Activated naive CD8-positive, alpha-beta T cell (primary cell): Measurements from ENCODE around the gene MPZL2.

Experiments
- H3K27ac Mint-ChIP-seq: one replicate; pipeline ENCODE4 v1.8.0; 2021; ENCODE audit warnings: mixed read lengths
- H3K27me3 Mint-ChIP-seq: one replicate; pipeline ENCODE4 v1.8.0; 2021; ENCODE audit warnings: mixed read lengths
- H3K36me3 Mint-ChIP-seq: one replicate; pipeline ENCODE4 v1.8.0; 2021; ENCODE audit warnings: mixed read lengths
- H3K4me1 Mint-ChIP-seq: one replicate; pipeline ENCODE4 v1.8.0; 2021; ENCODE audit warnings: low read depth, mixed read lengths
- H3K4me3 Mint-ChIP-seq: one replicate; pipeline ENCODE4 v1.8.0; 2021; ENCODE audit warnings: mild to moderate bottlenecking, mixed read lengths
- H3K9me3 Mint-ChIP-seq: one replicate; pipeline ENCODE4 v1.8.0; 2021; ENCODE audit warnings: low read depth, mixed read lengths

MPZL2 gene

GRCh38 chr11:118226296-118226695, 37.8 kb downstream of the MPZL2 start:
- H3K9me3 Mint-ChIP-seq, result peaks cover 7% of the 10 kb centered on the region
- no peaks in the 10 kb centered on the region for H3K27me3 Mint-ChIP-seq
- peaks cover 42% of the 10 kb centered on the region for H3K36me3 Mint-ChIP-seq
- H3K27ac Mint-ChIP-seq, result no peak overlapping the region
- H3K4me3 Mint-ChIP-seq, result peak overlapping the region; percentile 72
- H3K4me1 Mint-ChIP-seq, result peaks cover 59% of the 10 kb centered on the region

DNA sequence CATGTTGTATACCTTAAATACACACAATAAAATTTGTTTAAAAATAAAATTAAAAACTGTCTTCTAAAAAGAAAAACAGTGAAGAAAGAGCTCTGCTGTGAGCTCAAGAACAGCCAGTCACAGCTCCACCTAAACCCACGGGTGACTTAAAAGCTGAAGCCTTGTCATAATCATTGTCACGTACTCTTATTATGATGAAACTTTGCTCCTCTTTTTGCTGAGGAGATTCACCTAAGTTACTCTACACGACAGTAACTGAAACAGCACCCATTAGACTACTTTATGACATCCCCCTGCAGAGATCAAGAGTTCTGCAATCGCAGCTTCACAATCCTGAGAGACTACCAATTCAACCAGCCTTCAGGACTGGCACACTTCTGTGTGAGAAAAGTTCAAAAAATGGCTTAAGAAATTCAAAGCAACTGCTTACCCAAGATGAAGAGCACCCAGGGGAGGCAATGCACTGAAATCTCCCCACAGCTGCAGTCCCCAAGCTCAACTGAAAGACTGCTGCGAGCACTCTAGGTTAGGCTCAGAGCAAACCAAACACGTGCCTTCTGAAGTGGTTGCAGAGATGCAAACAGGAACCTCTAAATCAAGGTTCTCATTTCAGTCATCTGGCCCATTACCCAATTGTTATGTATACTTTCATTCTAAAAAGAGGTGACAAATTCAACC, 39.4 kb downstream of the MPZL2 start, which contains the start of gene JAML:
JAML (minus strand) TSS at position 501 of the 678 bp plus-strand sequence. CDS start 10,145 bp downstream, outside the sequence.
- peaks cover 48% of the 10 kb centered on the region for H3K36me3 Mint-ChIP-seq
- peak within 1 kb of the TSS; percentile 98 for H3K4me3 Mint-ChIP-seq
- H3K27me3 Mint-ChIP-seq, result no peaks in the 10 kb centered on the region
- H3K9me3 Mint-ChIP-seq, result peaks cover 7% of the 10 kb centered on the region
- H3K27ac Mint-ChIP-seq, result no peak within 1 kb of the TSS
- H3K4me1 Mint-ChIP-seq, result peaks cover 75% of the 10 kb centered on the region

DNA sequence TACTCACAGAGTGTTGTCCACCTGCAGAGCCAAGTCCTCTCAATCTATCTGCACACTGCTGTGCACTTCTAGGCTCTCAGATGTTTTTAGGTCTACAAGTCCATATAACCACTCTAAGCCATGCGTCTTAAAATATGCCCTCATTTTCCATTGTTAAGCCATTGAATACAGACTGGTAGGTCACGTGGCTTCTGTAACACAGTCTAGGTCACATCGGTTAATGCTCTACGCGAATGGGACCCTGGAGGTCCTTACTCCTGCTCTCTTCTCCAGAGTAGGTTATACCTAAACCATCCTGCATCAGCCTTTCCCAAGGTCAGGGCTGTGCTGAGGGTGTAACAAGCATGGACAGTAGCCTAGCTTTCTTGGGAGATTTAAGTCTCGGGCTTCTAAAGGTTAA, 40.1 kb downstream of the MPZL2 start:
- H3K4me1 Mint-ChIP-seq, result peaks cover 82% of the 10 kb centered on the region

GRCh38 chr11:118223570-118223969, 40.5 kb downstream of the MPZL2 start:
- Mint-ChIP-seq H3K4me3 (peak overlapping the region; percentile 98), H3K27me3 (no peaks in the 10 kb centered on the region), H3K36me3 (peaks cover 51% of the 10 kb centered on the region), H3K9me3 (peaks cover 7% of the 10 kb centered on the region), H3K4me1 (peaks cover 84% of the 10 kb centered on the region), H3K27ac (no peak overlapping the region)

More for the DNA sequence above, 40.1 kb downstream of the MPZL2 start:
- Mint-ChIP-seq H3K9me3 (peaks cover 7% of the 10 kb centered on the region), H3K27ac (no peak overlapping the region), H3K36me3 (peaks cover 48% of the 10 kb centered on the region), H3K4me3 (peak overlapping the region; percentile 98), H3K27me3 (no peaks in the 10 kb centered on the region)

DNA sequence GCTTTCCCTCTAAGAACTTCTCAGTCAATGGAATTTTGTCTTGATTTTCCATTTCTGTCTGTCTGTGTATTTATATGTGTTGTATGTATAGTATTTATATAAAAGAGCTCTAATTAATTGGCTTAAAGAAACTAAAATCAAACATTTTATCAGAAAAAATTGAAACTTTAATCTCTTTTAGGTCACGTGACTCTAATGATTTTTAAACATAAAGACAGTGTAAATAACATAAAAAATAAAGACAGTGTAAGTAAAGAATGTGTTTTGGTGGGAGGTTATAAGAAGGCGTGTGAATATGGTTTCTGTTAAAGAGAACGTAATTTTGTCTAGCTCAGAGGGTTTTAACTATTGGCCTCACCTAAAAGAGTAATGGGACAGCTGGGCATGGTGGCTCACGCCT, 41.7 kb downstream of the MPZL2 start:
- H3K9me3 Mint-ChIP-seq, result peaks cover 7% of the 10 kb centered on the region
- H3K36me3 Mint-ChIP-seq, result peaks cover 45% of the 10 kb centered on the region
- peak overlapping the region; percentile 98 for H3K4me3 Mint-ChIP-seq
- H3K27ac Mint-ChIP-seq, result no peak overlapping the region
- H3K4me1 Mint-ChIP-seq, result peaks cover 84% of the 10 kb centered on the region
- no peaks in the 10 kb centered on the region for H3K27me3 Mint-ChIP-seq

- Mint-ChIP-seq H3K27ac (no peak overlapping the region), H3K4me1 (peaks cover 84% of the 10 kb centered on the region)
Observed at GRCh38 chr11:118221419-118221818, 42.7 kb downstream of the MPZL2 start.

DNA sequence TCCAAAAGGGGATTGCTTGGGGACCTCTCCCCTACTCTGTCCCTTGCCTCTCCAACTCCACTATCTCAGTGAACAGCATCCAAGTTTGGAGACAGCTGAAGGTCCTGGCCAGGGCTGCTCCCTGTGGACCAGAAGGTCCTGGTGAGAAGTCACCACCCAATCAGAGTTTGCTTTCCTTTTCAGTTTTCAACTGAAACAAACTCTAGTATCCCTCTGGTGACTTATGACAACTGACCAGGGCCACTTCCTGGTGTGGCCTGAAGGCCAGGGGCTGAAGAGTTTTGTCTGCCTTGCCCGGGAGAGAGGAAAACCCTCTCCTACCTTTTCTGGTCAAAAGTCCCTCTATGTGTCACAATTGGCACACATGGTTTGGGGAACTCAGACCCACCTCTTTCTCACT, 44.4 kb downstream of the MPZL2 start:
- H3K36me3 Mint-ChIP-seq, result peaks cover 32% of the 10 kb centered on the region
- H3K4me3 Mint-ChIP-seq, result peak overlapping the region; percentile 98
- no peaks in the 10 kb centered on the region for H3K27me3 Mint-ChIP-seq
- no peak overlapping the region for H3K27ac Mint-ChIP-seq
- no peaks in the 10 kb centered on the region for H3K9me3 Mint-ChIP-seq
- H3K4me1 Mint-ChIP-seq, result peaks cover 86% of the 10 kb centered on the region

More at GRCh38 chr11:118221419-118221818, 42.7 kb downstream of the MPZL2 start:
- no peaks in the 10 kb centered on the region for H3K27me3 Mint-ChIP-seq
- H3K36me3 Mint-ChIP-seq, result peaks cover 38% of the 10 kb centered on the region
- peak overlapping the region; percentile 98 for H3K4me3 Mint-ChIP-seq
- peaks cover 7% of the 10 kb centered on the region for H3K9me3 Mint-ChIP-seq

DNA sequence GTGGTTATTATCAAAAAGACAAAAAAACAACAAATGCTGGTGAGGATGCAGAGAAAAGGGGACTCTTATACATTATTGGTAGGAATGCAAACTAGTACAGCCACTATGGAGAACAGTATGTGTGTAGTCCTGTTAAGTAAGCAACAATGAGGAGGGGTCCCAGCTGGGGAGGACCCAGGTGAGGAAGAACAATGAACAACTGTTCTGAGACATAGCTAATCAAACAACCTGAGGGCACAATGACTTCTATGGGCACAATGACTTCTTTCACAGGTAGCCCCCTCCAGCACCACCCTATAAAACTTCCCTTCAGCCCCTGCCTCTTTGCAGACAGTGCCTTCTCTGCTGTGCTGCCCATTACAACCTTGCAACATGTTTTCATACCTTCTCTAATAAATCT, 44.9 kb downstream of the MPZL2 start:
- Mint-ChIP-seq H3K27me3 (no peaks in the 10 kb centered on the region), H3K9me3 (no peaks in the 10 kb centered on the region), H3K4me3 (peak overlapping the region; percentile 98)

DNA sequence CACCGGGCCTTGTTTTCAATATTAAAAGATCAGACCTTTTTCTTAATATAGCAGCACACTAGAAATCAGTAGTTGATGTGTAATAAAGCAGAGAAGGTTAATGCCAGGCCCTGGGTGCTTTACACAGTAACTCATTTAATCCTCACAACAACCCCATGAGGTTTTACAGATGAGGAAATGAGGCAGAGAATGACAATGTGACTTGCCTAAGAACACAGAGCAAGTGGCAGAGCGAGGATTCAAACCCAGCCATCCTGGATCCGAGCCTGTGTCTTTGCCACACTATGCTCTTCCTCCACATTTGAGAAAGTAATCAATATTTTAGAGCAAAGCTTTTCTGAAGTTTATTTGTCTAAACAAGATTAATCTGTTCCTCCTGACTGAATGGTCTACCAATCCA, 46.5 kb downstream of the MPZL2 start:
- Mint-ChIP-seq H3K9me3 (no peaks in the 10 kb centered on the region), H3K4me1 (peaks cover 100% of the 10 kb centered on the region), H3K36me3 (peaks cover 51% of the 10 kb centered on the region), H3K4me3 (peak overlapping the region; percentile 98), H3K27me3 (no peaks in the 10 kb centered on the region), H3K27ac (no peak overlapping the region)

More for the DNA sequence above, 44.9 kb downstream of the MPZL2 start:
- Mint-ChIP-seq H3K4me1 (peaks cover 88% of the 10 kb centered on the region), H3K27ac (no peak overlapping the region), H3K36me3 (peaks cover 35% of the 10 kb centered on the region)

DNA sequence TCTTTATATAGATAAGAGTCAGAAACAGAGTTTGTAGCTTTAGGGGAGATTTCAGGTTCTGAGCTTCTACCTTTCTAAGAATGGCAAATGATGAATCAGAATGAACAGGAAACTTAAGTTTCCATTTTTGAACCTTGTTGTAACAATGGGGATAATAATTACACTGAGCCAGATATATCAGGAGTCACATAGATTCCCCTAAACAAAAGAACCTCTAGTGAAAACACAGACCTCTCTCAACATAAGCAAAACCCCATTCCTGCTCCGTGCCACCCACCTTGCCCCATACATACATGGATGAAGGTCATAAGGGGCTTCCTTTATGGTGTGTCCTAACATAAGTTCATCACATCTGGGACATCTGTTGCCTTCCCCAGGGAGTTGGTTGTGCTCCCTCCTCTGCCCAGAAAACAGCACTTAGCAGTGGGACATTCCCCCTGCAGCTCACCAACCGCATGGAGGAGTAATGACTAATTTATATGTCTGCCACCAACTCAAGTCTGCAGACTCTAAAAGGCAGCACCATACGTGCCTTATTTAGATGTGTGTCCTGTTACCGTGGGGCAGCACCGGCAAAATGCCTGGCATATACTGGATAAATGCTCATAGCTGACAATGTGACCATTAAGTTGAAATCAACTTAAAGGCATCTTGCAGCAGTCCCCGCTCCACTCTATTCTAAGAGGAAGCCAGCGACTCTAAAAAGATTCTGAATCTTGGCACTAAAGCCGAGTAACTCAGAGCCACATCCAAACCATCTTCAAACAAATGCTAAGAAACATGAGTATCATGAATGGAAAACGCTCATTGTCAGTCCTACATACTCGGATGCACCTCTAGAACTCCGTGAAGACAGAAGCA, 47.2 kb downstream of the MPZL2 start:
- H3K27me3 Mint-ChIP-seq, result no peaks in the 10 kb centered on the region
- no peak overlapping the region for H3K27ac Mint-ChIP-seq
- peaks cover 100% of the 10 kb centered on the region for H3K4me1 Mint-ChIP-seq
- H3K36me3 Mint-ChIP-seq, result peaks cover 56% of the 10 kb centered on the region
- peak overlapping the region; percentile 98 for H3K4me3 Mint-ChIP-seq
- no peaks in the 10 kb centered on the region for H3K9me3 Mint-ChIP-seq

DNA sequence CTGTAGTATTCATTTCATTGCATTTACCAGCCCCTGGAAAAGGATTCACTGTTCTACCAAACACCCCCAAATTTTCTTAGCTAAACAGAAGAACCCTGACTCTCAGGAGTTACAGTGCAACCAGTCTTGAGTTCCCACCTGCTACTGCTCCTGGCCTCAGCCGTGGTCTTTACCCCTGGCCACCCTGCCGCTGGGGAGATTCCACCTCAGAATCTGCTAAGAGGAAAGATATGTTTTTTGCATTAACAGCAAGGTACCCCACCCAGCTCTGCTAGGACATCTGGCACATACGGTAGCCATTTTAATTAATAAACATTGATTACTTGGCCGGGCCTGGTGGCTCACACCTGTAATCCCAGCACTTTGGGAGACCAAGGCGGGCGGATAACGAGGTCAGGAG, 48.3 kb downstream of the MPZL2 start:
- Mint-ChIP-seq H3K9me3 (no peaks in the 10 kb centered on the region), H3K36me3 (peaks cover 56% of the 10 kb centered on the region), H3K27ac (no peak overlapping the region), H3K4me3 (peak overlapping the region; percentile 98), H3K4me1 (peaks cover 98% of the 10 kb centered on the region), H3K27me3 (no peaks in the 10 kb centered on the region)

GRCh38 chr11:118215262-118215661, 48.8 kb downstream of the MPZL2 start:
- no peaks in the 10 kb centered on the region for H3K27me3 Mint-ChIP-seq
- peaks cover 59% of the 10 kb centered on the region for H3K36me3 Mint-ChIP-seq
- no peaks in the 10 kb centered on the region for H3K9me3 Mint-ChIP-seq
- H3K4me3 Mint-ChIP-seq, result peak overlapping the region; percentile 98
- no peak overlapping the region for H3K27ac Mint-ChIP-seq
- H3K4me1 Mint-ChIP-seq, result peaks cover 98% of the 10 kb centered on the region

GRCh38 chr11:118214210-118214914, 49.7 kb downstream of the MPZL2 start:
- Mint-ChIP-seq H3K4me1 (peaks cover 94% of the 10 kb centered on the region), H3K27ac (no peak overlapping the region), H3K9me3 (no peaks in the 10 kb centered on the region), H3K4me3 (peak overlapping the region; percentile 98), H3K36me3 (peaks cover 53% of the 10 kb centered on the region), H3K27me3 (no peaks in the 10 kb centered on the region)

DNA sequence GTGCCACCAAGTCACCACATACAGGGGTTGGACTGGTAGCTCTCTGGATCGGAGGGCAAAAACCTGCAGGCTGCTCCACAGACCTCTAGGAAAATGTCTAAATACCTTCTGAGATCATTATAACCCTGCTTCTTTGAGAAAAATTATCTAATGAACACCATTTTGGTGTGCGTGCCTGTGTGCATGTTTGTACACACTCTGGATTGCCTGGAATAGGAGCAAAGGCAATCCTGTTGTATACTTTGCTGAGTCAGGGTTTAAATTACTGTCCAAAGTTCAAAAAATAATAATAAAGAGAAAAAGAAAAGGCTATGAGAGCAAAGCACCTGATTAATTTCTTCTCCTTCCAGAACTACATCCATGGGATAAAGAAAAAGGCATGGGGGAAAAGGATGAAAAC, 50.3 kb downstream of the MPZL2 start:
- no peak overlapping the region for H3K27ac Mint-ChIP-seq
- H3K9me3 Mint-ChIP-seq, result no peaks in the 10 kb centered on the region
- peak overlapping the region; percentile 98 for H3K4me3 Mint-ChIP-seq
- H3K27me3 Mint-ChIP-seq, result no peaks in the 10 kb centered on the region
- H3K36me3 Mint-ChIP-seq, result peaks cover 48% of the 10 kb centered on the region
- H3K4me1 Mint-ChIP-seq, result peaks cover 94% of the 10 kb centered on the region

DNA sequence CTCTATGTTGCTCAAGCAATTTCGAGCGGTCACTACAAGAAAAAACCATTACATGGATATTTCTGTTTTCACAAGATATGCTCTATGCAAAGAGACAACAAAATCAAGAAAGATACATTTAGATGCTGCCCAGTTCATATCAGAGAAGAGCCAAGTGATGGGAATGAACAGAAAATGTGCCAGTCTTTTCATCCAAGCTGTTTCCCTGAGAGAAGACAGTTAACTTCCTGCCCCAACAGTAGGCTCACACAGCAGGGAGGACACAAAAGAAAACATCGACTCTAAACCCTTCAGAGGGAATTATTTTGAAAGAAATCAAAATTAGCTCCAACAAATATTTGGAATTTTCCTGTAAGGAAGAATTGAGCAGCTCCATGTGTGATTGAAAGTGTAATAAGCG, 50.9 kb downstream of the MPZL2 start:
- Mint-ChIP-seq H3K36me3 (peaks cover 46% of the 10 kb centered on the region), H3K27ac (no peak overlapping the region), H3K4me3 (peak overlapping the region; percentile 98), H3K9me3 (no peaks in the 10 kb centered on the region), H3K4me1 (peaks cover 93% of the 10 kb centered on the region), H3K27me3 (no peaks in the 10 kb centered on the region)
